ENCODE measurements around the gene MFSD12. TPM values are rescaled to one million over a fixed set of nuclear protein-coding genes. Genes with fewer than 3 reads are reported as not detected.
"Not testable (repeated sequence)": the region's sequence is repeated elsewhere in the genome, so short reads cannot be mapped to it uniquely, and the experiment has no call there.

The MFSD12 gene
- total RNA-seq, 4 donors from 2014 or later = 36.4 to 90.9 (median 66.7) TPM

GRCh38 chr19:3589439-3589838 is 32.1 kb upstream of the MFSD12 start:
- H3K27me3 ChIP-seq = peaks cover 7% of the 10 kb centered on the region
- WGBS, 2 donors = 81 to 87% methylated on average over 9 to 11 of the region's 11 CpGs
- intact Hi-C loops (cut with DNase I) = no loop called here
- TF ChIP-seq POLR2A (IDR thresholded peaks at IDR 0.05) = no peak
- no peak for TF ChIP-seq CTCF (IDR thresholded peaks at IDR 0.05)
- no peaks in the 10 kb centered on the region for H3K36me3 ChIP-seq
- H3K27ac ChIP-seq = no peak overlapping the region
- H3K4me3 ChIP-seq (replicated peaks in 1 of 3) = no peak overlapping the region
- no peak for DNase-seq
- H3K4me1 ChIP-seq = peaks cover 4 to 21% of the 10 kb centered on the region in 2 donors
- no peaks in the 10 kb centered on the region for H3K9me3 ChIP-seq

- 52 to 58% methylated on average over 11 to 20 of the region's 31 CpGs for WGBS, 2 donors
- Histone ChIP-seq H3K4me1 (peaks cover 4 to 21% of the 10 kb centered on the region in 2 donors), H3K4me3 (replicated peaks in 1 of 3) (no peak overlapping the region), H3K9me3 (no peaks in the 10 kb centered on the region), H3K27ac (no peak overlapping the region), H3K36me3 (no peaks in the 10 kb centered on the region), H3K27me3 (peaks cover 7% of the 10 kb centered on the region)
- TF ChIP-seq POLR2A (IDR thresholded peaks at IDR 0.05) (no peak), CTCF (IDR thresholded peaks at IDR 0.05) (no peak)
- DNase-seq = peak; percentile 84 to 86
- intact Hi-C loops (cut with DNase I) = no loop called here
These were observed 29.4 kb upstream of the MFSD12 start for GRCh38 chr19:3586707-3587346.

GRCh38 chr19:3586127-3586626 is 28.8 kb upstream of the MFSD12 start:
- peaks cover 7% of the 10 kb centered on the region for H3K27me3 ChIP-seq
- peak in 3 of 6 experiments; percentile 6 to 43 (median 13) for TF ChIP-seq CTCF (IDR thresholded peaks at IDR 0.05)
- no peak for TF ChIP-seq POLR2A (IDR thresholded peaks at IDR 0.05)
- H3K9me3 ChIP-seq = no peaks in the 10 kb centered on the region
- intact Hi-C loops (cut with DNase I) = no loop called here
- H3K4me1 ChIP-seq = peaks cover 4 to 21% of the 10 kb centered on the region in 2 donors
- no peaks in the 10 kb centered on the region for H3K36me3 ChIP-seq
- 27 to 33% methylated on average over 6 to 12 of the region's 16 CpGs for WGBS, 2 donors
- H3K4me3 ChIP-seq (replicated peaks in 1 of 3) = peak overlapping the region in 1 of 3 donors; percentile 28
- DNase-seq = no peak
- no peak overlapping the region for H3K27ac ChIP-seq

GRCh38 chr19:3585301-3586126 is 28.1 kb upstream of the MFSD12 start, which contains the start of gene GIPC3:
Gene GIPC3 (plus strand): TSS chr19:3585478. CDS start chr19:3585598, 120 bp downstream.
- no peak for DNase-seq

GRCh38 chr19:3584036-3584802 is 26.8 kb upstream of the MFSD12 start:
- H3K36me3 ChIP-seq; H3K27ac ChIP-seq; H3K9me3 ChIP-seq; H3K4me3 ChIP-seq (replicated peaks in 1 of 3); intact Hi-C loops (cut with DNase I); H3K27me3 ChIP-seq; DNase-seq: not testable (repeated sequence)
- 90 to 92% methylated on average over 15 of the region's 15 CpGs for WGBS, 2 donors
- peaks cover 4 to 21% of the 10 kb centered on the region in 2 donors for H3K4me1 ChIP-seq

More at GRCh38 chr19:3585301-3586126, 28.1 kb upstream of the MFSD12 start, which contains the start of gene GIPC3:
- no peak within 1 kb of the TSS for H3K27ac ChIP-seq
- WGBS, 2 donors = 10% methylated on average over 2 of the region's 84 CpGs; no CpG with 5 or more reads in 1 of the 2 donors
- H3K9me3 ChIP-seq = no peaks in the 10 kb centered on the region
- H3K4me3 ChIP-seq (replicated peaks in 1 of 3) = peak within 1 kb of the TSS in 1 of 3 donors; percentile 28
- no peak for TF ChIP-seq POLR2A (IDR thresholded peaks at IDR 0.05)
- H3K27me3 ChIP-seq = peaks cover 7% of the 10 kb centered on the region
- intact Hi-C loops (cut with DNase I) = no loop called here
- no peaks in the 10 kb centered on the region for H3K36me3 ChIP-seq
- H3K4me1 ChIP-seq = peaks cover 4 to 21% of the 10 kb centered on the region in 2 donors

GRCh38 chr19:3581792-3582191 is 24.4 kb upstream of the MFSD12 start:
- H3K4me3 ChIP-seq (replicated peaks in 1 of 3); DNase-seq; H3K27me3 ChIP-seq; H3K27ac ChIP-seq; H3K36me3 ChIP-seq; intact Hi-C loops (cut with DNase I); H3K9me3 ChIP-seq: not testable (repeated sequence)
- peaks cover 2 to 16% of the 10 kb centered on the region in 2 donors for H3K4me1 ChIP-seq
- 66 to 78% methylated on average over 2 to 4 of the region's 4 CpGs for WGBS, 2 donors

Data from thyroid gland (tissue), 4 donors.